ENCODE data around the gene FBXL4. TPM values are rescaled to one million over a fixed set of nuclear protein-coding genes. Genes with fewer than 3 reads are reported as not detected.

The FBXL4 gene
- total RNA-seq, 6 donors from 2014 or later = 6.3 to 25.9 (median 14.4) TPM

DNA sequence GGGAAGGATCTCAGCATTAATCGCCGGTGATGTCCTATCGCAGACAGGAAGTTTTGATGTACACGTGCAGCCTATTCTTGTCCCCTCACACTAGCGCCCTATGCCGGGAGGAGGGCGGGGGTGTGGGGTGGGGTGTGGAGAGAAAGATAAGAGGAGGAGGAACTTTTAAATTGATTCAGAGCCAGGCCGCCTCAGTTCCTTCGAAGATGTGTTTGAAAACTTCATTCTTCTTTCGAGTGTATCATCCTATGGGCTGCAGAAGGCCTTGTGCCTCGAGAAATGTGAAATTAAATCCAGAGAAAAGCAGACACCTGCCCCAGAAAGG, 115.8 kb downstream of the FBXL4 start:
- no peak for ATAC-seq (ENCODE audit: low FRiP score in 2 of 2)
- H3K27ac ChIP-seq = no peak overlapping the region
- no peaks in the 10 kb centered on the region for H3K36me3 ChIP-seq
- H3K4me3 ChIP-seq = peak overlapping the region in 2 of 4 donors; percentile 58
- H3K9me3 ChIP-seq = no peaks in the 10 kb centered on the region
- no peak for DNase-seq
- TF ChIP-seq, protein P1, sequence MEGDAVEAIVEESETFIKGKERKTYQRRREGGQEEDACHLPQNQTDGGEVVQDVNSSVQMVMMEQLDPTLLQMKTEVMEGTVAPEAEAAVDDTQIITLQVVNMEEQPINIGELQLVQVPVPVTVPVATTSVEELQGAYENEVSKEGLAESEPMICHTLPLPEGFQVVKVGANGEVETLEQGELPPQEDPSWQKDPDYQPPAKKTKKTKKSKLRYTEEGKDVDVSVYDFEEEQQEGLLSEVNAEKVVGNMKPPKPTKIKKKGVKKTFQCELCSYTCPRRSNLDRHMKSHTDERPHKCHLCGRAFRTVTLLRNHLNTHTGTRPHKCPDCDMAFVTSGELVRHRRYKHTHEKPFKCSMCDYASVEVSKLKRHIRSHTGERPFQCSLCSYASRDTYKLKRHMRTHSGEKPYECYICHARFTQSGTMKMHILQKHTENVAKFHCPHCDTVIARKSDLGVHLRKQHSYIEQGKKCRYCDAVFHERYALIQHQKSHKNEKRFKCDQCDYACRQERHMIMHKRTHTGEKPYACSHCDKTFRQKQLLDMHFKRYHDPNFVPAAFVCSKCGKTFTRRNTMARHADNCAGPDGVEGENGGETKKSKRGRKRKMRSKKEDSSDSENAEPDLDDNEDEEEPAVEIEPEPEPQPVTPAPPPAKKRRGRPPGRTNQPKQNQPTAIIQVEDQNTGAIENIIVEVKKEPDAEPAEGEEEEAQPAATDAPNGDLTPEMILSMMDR (IDR thresholded peaks at IDR 0.05) = no peak
- no peak for TF ChIP-seq POLR2A (IDR thresholded peaks at IDR 0.05)
- TF ChIP-seq POLR2AphosphoS5 (IDR thresholded peaks at IDR 0.05) = no peak
- no peak for TF ChIP-seq EP300 (IDR thresholded peaks at IDR 0.05)
- WGBS, 2 donors = 2 to 4% methylated on average over 11 of the region's 11 CpGs
- H3K27me3 ChIP-seq = peaks cover 0 to 79% (median 38%) of the 10 kb centered on the region in 4 donors
- H3K4me1 ChIP-seq = peaks cover 55 to 79% (median 59%) of the 10 kb centered on the region in 4 donors

DNA sequence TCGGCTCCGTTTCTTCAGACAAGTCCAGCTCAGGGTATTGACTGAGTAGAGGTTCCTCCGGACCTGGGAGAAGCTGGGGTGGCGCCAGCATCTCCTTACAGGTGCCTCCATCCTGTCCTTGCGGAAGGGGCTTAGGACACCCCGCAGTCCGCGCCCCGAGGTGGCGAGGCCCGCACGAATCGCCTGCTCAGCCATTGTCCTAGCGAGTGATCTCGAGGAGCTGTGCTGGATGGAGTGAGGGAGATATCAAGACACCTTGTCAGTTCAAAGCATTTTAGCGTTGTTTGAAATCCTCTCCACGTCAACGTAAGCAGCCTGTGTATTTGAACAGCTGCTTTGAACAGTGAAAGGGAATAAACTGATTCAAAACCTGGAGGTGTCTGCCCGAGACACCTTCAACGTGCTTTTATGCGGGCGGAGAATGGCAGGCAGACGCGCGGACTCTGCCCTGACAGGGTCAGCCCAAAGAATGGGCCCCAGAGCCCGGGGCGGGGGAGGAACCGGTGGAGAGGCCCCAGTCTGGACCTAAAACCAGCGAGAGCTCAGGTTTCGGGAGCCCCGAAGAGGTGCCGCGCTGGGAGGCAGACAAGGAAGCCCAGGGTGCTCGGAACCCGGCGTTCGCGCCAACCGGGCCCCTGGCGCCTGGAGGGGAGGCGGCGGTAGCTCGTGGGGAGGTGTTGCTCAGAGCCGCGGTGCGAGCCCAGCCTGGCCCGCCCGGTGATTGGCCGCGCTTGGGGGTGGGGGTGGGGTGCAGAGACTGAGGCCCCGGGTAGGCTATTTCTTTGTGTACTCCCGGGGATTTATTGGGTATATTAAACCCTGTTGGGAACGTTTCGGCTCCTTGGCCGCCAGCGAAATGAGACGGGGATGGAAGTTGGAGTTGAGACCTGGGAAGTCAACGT, 116.4 kb downstream of the FBXL4 start:
- ATAC-seq (ENCODE audit: low FRiP score in 2 of 2) (no peak), DNase-seq (peak in 1 of 2 donors; percentile 79)
- H3K27me3 ChIP-seq = peaks cover 0 to 80% (median 35%) of the 10 kb centered on the region in 4 donors
- no peak overlapping the region for H3K27ac ChIP-seq
- WGBS, 2 donors = 6 to 7% methylated on average over 14 to 56 of the region's 58 CpGs
- no peaks in the 10 kb centered on the region for H3K9me3 ChIP-seq
- peaks cover 55 to 73% (median 59%) of the 10 kb centered on the region in 4 donors for H3K4me1 ChIP-seq
- H3K4me3 ChIP-seq = no peak overlapping the region
- TF ChIP-seq EP300 (IDR thresholded peaks at IDR 0.05) = no peak
- no peak for TF ChIP-seq POLR2AphosphoS5 (IDR thresholded peaks at IDR 0.05)
- TF ChIP-seq, protein P1 (IDR thresholded peaks at IDR 0.05) = no peak
- TF ChIP-seq POLR2A (IDR thresholded peaks at IDR 0.05) = no peak
- no peaks in the 10 kb centered on the region for H3K36me3 ChIP-seq

GRCh38 chr6:98830146-98830545, 117.6 kb downstream of the FBXL4 start:
- 6 to 9% methylated on average over 2 of the region's 2 CpGs for WGBS, 2 donors
- Histone ChIP-seq H3K27me3 (peaks cover 0 to 79% (median 36%) of the 10 kb centered on the region in 4 donors), H3K4me1 (peaks cover 43 to 61% (median 48%) of the 10 kb centered on the region in 4 donors), H3K27ac (no peak overlapping the region), H3K9me3 (no peaks in the 10 kb centered on the region), H3K4me3 (no peak overlapping the region), H3K36me3 (no peaks in the 10 kb centered on the region)
- ATAC-seq (ENCODE audit: low FRiP score in 2 of 2) = no peak
- TF ChIP-seq, protein P1 (IDR thresholded peaks at IDR 0.05) = no peak
- TF ChIP-seq EP300 (IDR thresholded peaks at IDR 0.05) (no peak), POLR2A (IDR thresholded peaks at IDR 0.05) (no peak), POLR2AphosphoS5 (IDR thresholded peaks at IDR 0.05) (no peak)
- DNase-seq = no peak

- H3K4me3 ChIP-seq = no peak overlapping the region
- TF ChIP-seq POLR2A (IDR thresholded peaks at IDR 0.05) (no peak), EP300 (IDR thresholded peaks at IDR 0.05) (no peak), POLR2AphosphoS5 (IDR thresholded peaks at IDR 0.05) (no peak)
- TF ChIP-seq, protein P1 (IDR thresholded peaks at IDR 0.05) = no peak
- peaks cover 0 to 85% (median 36%) of the 10 kb centered on the region in 4 donors for H3K27me3 ChIP-seq
- no peak for ATAC-seq (ENCODE audit: low FRiP score in 2 of 2)
- WGBS, 2 donors = 11 to 16% methylated on average over 14 of the region's 14 CpGs
- H3K36me3 ChIP-seq = no peaks in the 10 kb centered on the region
- H3K27ac ChIP-seq = no peak overlapping the region
- peaks cover 40 to 61% (median 47%) of the 10 kb centered on the region in 4 donors for H3K4me1 ChIP-seq
- DNase-seq = no peak
- H3K9me3 ChIP-seq = no peaks in the 10 kb centered on the region
Measured at GRCh38 chr6:98828941-98829411, 118.8 kb downstream of the FBXL4 start.
